HL-60 (cell line): ENCODE results near the gene CTU1.

ENCODE experiments used
- GABPA ChIP-seq: IDR thresholded peaks from 2 replicates; pipeline ENCODE4 v1.6.1; 2012; ENCODE audit warnings: low read depth
- POLR2AphosphoS5 ChIP-seq: IDR thresholded peaks from 2 replicates; pipeline ENCODE4 v1.6.1; 2012; ENCODE audit warnings: low read depth
- TF ChIP-seq, protein P1 (sequence below): IDR thresholded peaks from one replicate; pipeline ENCODE4 v1.5.1; 2011; ENCODE audit warnings: low read length, control low read depth, inconsistent platforms; ENCODE audit not compliant: insufficient read depth
- TF ChIP-seq, protein P2 (sequence below): IDR thresholded peaks from 2 replicates; pipeline ENCODE4 v1.6.1; 2012; ENCODE audit warnings: low read depth; ENCODE audit not compliant: insufficient replicate concordance

DNA sequence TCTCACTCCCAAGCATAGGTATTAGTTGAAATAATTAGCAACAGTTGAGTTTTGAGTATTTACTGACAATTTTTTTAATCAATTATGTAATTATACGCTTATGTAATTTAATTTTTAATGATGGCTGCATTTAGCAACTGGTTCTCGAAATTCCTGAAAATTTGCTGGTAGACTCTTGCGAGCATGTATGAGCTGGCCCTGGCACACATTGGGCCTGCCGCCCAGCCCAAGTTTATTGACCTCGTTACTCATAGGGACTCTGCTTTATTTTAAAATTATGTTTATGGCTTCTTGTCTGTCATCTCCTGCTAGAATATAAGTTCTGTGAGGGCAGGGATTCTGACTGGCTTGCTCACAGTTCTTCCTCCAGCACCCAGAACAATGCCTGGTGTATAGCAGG is 32.2 kb downstream of the CTU1 start:
- TF ChIP-seq, protein P1, sequence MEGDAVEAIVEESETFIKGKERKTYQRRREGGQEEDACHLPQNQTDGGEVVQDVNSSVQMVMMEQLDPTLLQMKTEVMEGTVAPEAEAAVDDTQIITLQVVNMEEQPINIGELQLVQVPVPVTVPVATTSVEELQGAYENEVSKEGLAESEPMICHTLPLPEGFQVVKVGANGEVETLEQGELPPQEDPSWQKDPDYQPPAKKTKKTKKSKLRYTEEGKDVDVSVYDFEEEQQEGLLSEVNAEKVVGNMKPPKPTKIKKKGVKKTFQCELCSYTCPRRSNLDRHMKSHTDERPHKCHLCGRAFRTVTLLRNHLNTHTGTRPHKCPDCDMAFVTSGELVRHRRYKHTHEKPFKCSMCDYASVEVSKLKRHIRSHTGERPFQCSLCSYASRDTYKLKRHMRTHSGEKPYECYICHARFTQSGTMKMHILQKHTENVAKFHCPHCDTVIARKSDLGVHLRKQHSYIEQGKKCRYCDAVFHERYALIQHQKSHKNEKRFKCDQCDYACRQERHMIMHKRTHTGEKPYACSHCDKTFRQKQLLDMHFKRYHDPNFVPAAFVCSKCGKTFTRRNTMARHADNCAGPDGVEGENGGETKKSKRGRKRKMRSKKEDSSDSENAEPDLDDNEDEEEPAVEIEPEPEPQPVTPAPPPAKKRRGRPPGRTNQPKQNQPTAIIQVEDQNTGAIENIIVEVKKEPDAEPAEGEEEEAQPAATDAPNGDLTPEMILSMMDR = no peak
- TF ChIP-seq, protein P2, sequence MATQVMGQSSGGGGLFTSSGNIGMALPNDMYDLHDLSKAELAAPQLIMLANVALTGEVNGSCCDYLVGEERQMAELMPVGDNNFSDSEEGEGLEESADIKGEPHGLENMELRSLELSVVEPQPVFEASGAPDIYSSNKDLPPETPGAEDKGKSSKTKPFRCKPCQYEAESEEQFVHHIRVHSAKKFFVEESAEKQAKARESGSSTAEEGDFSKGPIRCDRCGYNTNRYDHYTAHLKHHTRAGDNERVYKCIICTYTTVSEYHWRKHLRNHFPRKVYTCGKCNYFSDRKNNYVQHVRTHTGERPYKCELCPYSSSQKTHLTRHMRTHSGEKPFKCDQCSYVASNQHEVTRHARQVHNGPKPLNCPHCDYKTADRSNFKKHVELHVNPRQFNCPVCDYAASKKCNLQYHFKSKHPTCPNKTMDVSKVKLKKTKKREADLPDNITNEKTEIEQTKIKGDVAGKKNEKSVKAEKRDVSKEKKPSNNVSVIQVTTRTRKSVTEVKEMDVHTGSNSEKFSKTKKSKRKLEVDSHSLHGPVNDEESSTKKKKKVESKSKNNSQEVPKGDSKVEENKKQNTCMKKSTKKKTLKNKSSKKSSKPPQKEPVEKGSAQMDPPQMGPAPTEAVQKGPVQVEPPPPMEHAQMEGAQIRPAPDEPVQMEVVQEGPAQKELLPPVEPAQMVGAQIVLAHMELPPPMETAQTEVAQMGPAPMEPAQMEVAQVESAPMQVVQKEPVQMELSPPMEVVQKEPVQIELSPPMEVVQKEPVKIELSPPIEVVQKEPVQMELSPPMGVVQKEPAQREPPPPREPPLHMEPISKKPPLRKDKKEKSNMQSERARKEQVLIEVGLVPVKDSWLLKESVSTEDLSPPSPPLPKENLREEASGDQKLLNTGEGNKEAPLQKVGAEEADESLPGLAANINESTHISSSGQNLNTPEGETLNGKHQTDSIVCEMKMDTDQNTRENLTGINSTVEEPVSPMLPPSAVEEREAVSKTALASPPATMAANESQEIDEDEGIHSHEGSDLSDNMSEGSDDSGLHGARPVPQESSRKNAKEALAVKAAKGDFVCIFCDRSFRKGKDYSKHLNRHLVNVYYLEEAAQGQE = no peak
- TF ChIP-seq GABPA = no peak
- TF ChIP-seq POLR2AphosphoS5 = no peak
